Tibial nerve (tissue), 4 donors: Measurements from ENCODE around the gene ZNF208. TPM values are rescaled to one million over a fixed set of nuclear protein-coding genes. Genes with fewer than 3 reads are reported as not detected.
"Not testable (repeated sequence)": the region's sequence is repeated elsewhere in the genome, so short reads cannot be mapped to it uniquely, and the experiment has no call there.

Experiments used
- DNase-seq, 2 donors: peaks; one replicate each; pipeline ENCODE4 v3.0.0-alpha.2; 2019; ENCODE audit warnings: low spot score in 2 of 2
- H3K27ac ChIP-seq, 4 donors: fragments of 200-600 bp; sonication (generic) in 3 of 4; one replicate each; pipeline ENCODE4 v1.5.1; 2017 to 2019; ENCODE audit warnings: mild to moderate bottlenecking in 1 of 4
- H3K27me3 ChIP-seq, 2 donors: fragments of 200-600 bp; sonication (generic) in 1 of 2; one replicate each; pipeline versions ENCODE4 v1.5.1 to v1.6.0; 2017 to 2019
- H3K36me3 ChIP-seq, 3 donors: fragments of 200-600 bp; sonication (generic); one replicate each; pipeline ENCODE4 v1.5.1; 2018 to 2019
- H3K4me1 ChIP-seq, 4 donors: fragments of 200-600 bp; sonication (generic) in 3 of 4; one replicate each; pipeline ENCODE4 v1.5.1; 2017 to 2019
- H3K4me3 ChIP-seq, 4 donors: fragments of 200-600 bp; sonication (generic) in 3 of 4; one replicate each; pipeline ENCODE4 v1.5.1; 2017 to 2019; ENCODE audit warnings: mild to moderate bottlenecking in 1 of 4, moderate library complexity in 1 of 4
- H3K9me3 ChIP-seq, 4 donors: fragments of 200-600 bp; sonication (generic) in 3 of 4; one replicate each; pipeline ENCODE4 v1.5.1; 2017 to 2019
- EP300 ChIP-seq, 2 donors: sonication (generic); formaldehyde crosslinking; IDR thresholded peaks; one replicate each; pipeline ENCODE4 v1.6.1; 2017; ENCODE audit warnings: antibody characterized with exemption in 2 of 2, mild to moderate bottlenecking in 1 of 2
- POLR2A ChIP-seq, 2 donors: fragments of 450-650 bp; IDR thresholded peaks; one replicate each; pipeline ENCODE4 v1.6.1; 2017; ENCODE audit warnings: antibody characterized with exemption in 2 of 2, mild to moderate bottlenecking in 2 of 2, moderate library complexity in 2 of 2
- WGBS, 2 donors: methylation state at CpG; one replicate each; pipeline ENCODE4 v1.1.5; 2018; 5-methylcytosine and 5-hydroxymethylcytosine counted together
- total RNA-seq, 4 donors: library from RNA; depleted of rRNA; stranded (reverse); fragments of >200 nt; gene quantifications; one replicate each; pipeline ENCODE4 v1.1.0, GENCODE V29; 2016
- TF ChIP-seq, protein P1 (sequence below), 5 experiments: fragments of 200-600 bp in 3 of 5; fragments of 450-650 bp in 2 of 5; sonication (generic) in 3 of 5; IDR thresholded peaks; one replicate each; pipeline ENCODE4 v1.5.1; 2016 to 2019; ENCODE audit warnings: antibody characterized with exemption in 5 of 5, mild to moderate bottlenecking in 3 of 5, moderate library complexity in 2 of 5

The ZNF208 gene
- total RNA-seq = 10 to 100 TPM in 1 of 4 donors, 1 to 10 TPM in 3; 3.1 to 20.7 (median 3.8) TPM

DNA sequence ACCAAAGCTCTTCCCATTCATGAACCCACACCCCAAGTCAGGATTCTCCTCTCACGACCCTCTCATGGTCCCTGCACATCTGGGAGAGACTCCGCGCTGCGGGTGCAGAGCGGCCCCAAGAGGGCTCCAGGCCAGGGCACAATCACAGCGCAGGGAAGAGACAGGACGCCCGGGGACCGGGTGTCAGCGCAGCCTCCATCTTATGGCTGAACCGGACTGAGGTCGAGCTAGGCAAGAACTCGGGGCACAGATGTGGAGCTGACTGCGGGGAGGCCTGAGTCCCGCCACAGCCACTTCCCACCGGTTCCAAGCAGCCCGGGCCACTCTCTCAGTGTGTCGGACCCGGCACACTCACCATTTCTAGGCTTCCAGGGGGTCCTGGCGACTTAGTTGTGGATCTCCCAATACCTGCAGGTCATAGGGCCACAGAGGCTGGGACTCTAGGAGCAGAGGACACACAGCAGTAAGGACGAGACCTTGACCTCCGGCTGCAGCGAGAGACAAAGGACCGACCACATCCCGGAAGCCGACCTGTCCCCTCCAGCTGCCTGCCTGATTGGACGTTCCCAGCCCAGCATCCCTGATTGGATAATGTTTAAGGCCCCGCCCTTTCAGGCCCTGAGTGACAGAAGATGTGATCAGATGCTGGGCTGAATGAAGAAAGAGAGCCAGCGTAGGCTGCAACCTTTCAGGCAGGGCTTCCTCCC, at the start of gene ZNF208:
Gene ZNF208, minus strand, starts transcription at position 507 of the 707 bp plus-strand sequence. Its CDS starts 149 bp downstream, at position 358.
- H3K27ac ChIP-seq, H3K27me3 ChIP-seq, DNase-seq, H3K36me3 ChIP-seq, H3K4me1 ChIP-seq: not testable (repeated sequence)
- peaks cover 0 to 62% (median 0%) of the 10 kb centered on the region in 4 donors for H3K9me3 ChIP-seq
- 10 to 11% methylated on average over 22 to 29 of the region's 29 CpGs for WGBS, 2 donors
- H3K4me3 ChIP-seq = peak within 1 kb of the TSS in 3 of 4 donors; percentile 23 to 39 (median 23)

GRCh38 chr19:22052644-22053013, 41.9 kb upstream of the ZNF208 start:
- Histone ChIP-seq H3K27ac (no peak overlapping the region), H3K9me3 (peaks cover 0 to 15% (median 0%) of the 10 kb centered on the region in 4 donors), H3K36me3 (no peaks in the 10 kb centered on the region), H3K4me1 (no peaks in the 10 kb centered on the region), H3K4me3 (peak overlapping the region; percentile 29 to 50 (median 44)), H3K27me3 (no peaks in the 10 kb centered on the region)
- TF ChIP-seq EP300 (IDR thresholded peaks at IDR 0.05) = no peak
- no peak for TF ChIP-seq POLR2A (IDR thresholded peaks at IDR 0.05)
- TF ChIP-seq, protein P1, sequence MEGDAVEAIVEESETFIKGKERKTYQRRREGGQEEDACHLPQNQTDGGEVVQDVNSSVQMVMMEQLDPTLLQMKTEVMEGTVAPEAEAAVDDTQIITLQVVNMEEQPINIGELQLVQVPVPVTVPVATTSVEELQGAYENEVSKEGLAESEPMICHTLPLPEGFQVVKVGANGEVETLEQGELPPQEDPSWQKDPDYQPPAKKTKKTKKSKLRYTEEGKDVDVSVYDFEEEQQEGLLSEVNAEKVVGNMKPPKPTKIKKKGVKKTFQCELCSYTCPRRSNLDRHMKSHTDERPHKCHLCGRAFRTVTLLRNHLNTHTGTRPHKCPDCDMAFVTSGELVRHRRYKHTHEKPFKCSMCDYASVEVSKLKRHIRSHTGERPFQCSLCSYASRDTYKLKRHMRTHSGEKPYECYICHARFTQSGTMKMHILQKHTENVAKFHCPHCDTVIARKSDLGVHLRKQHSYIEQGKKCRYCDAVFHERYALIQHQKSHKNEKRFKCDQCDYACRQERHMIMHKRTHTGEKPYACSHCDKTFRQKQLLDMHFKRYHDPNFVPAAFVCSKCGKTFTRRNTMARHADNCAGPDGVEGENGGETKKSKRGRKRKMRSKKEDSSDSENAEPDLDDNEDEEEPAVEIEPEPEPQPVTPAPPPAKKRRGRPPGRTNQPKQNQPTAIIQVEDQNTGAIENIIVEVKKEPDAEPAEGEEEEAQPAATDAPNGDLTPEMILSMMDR (IDR thresholded peaks at IDR 0.05) = no peak
- no peak for DNase-seq
- WGBS, 2 donors = 0 to 3% methylated on average over 14 to 16 of the region's 20 CpGs

GRCh38 chr19:22041151-22041550, 30.4 kb upstream of the ZNF208 start:
- H3K4me1 ChIP-seq, H3K36me3 ChIP-seq, H3K4me3 ChIP-seq, H3K9me3 ChIP-seq, DNase-seq, H3K27ac ChIP-seq, H3K27me3 ChIP-seq: not testable (repeated sequence)
- WGBS, 2 donors = 55 to 65% methylated on average over 3 of the region's 3 CpGs

DNA sequence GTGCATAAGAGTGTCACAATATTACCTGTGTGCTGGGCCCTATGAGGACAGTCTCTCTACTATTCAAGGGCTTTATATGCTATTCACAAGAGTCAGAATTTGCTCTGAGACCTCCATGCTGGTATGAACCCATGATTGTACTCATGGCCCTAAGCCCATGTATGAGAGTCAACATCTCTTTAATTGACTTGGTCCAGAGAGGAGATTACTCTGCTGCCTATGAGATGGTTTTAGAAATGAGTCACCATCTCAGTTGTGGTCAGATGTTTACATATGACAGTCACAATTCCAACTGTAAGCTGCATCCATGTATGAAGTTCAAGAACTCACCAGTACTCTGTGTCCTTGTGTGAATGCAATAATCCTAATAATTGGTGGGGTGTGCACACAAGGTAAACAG, 19.9 kb upstream of the ZNF208 start:
- H3K9me3 ChIP-seq = peaks cover 0 to 13% (median 0%) of the 10 kb centered on the region in 4 donors
- TF ChIP-seq, protein P1 (IDR thresholded peaks at IDR 0.05) = no peak
- TF ChIP-seq EP300 (IDR thresholded peaks at IDR 0.05) = no peak
- no peak for TF ChIP-seq POLR2A (IDR thresholded peaks at IDR 0.05)
- H3K27ac ChIP-seq = no peak overlapping the region
- DNase-seq = no peak
- no peaks in the 10 kb centered on the region for H3K27me3 ChIP-seq
- no peaks in the 10 kb centered on the region for H3K36me3 ChIP-seq
- H3K4me1 ChIP-seq = no peaks in the 10 kb centered on the region
- no peak overlapping the region for H3K4me3 ChIP-seq

DNA sequence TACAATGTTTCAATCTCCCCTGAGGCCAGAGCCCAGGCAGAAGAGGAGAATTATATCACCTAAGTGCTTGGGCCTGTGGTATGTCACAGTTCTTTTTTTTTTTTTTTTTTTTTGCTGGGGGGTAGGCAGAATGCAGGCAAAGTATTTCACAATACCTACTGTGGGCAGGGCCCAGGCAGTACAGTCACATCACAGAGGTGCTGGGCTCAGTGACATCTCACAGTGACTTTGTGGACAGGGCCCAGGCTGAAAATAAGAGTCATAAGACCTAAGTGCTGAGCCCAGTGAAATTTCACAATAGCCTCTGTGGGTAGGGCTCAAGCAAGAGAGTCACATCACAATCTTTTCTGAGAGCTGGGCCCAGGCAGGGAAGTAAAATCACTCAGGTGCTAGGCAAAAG, 15.9 kb upstream of the ZNF208 start:
- Histone ChIP-seq H3K36me3 (no peaks in the 10 kb centered on the region), H3K9me3 (peaks cover 0 to 17% (median 0%) of the 10 kb centered on the region in 4 donors), H3K4me3 (no peak overlapping the region), H3K4me1 (no peaks in the 10 kb centered on the region), H3K27me3 (no peaks in the 10 kb centered on the region), H3K27ac (no peak overlapping the region)
- TF ChIP-seq POLR2A (IDR thresholded peaks at IDR 0.05) (no peak), EP300 (IDR thresholded peaks at IDR 0.05) (no peak)
- TF ChIP-seq, protein P1 (IDR thresholded peaks at IDR 0.05) = no peak
- no peak for DNase-seq

DNA sequence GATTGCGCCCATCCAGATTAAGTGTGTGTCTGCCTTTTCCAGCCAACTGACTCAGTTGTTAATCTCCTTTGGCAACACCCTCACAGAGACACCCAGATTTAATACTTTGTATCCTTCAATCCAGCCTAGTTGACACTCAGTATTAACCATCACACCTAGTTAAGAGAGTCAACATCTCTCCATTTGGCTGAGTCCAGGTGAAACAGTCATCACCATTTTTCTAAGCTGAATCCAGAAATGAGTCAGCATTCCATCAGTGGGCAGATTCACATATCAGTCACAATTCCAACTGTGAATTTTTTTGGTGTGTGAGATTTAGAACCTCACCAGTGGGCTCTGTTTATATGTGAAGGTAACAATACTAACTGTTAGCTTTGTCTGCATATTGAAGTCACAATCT, 14.8 kb upstream of the ZNF208 start:
- WGBS, 2 donors = 91 to 100% methylated on average over 1 of the region's 1 CpG
- H3K36me3 ChIP-seq, H3K4me3 ChIP-seq, H3K27ac ChIP-seq, H3K4me1 ChIP-seq, H3K27me3 ChIP-seq, DNase-seq: not testable (repeated sequence)
- peaks cover 0 to 17% (median 0%) of the 10 kb centered on the region in 4 donors for H3K9me3 ChIP-seq

DNA sequence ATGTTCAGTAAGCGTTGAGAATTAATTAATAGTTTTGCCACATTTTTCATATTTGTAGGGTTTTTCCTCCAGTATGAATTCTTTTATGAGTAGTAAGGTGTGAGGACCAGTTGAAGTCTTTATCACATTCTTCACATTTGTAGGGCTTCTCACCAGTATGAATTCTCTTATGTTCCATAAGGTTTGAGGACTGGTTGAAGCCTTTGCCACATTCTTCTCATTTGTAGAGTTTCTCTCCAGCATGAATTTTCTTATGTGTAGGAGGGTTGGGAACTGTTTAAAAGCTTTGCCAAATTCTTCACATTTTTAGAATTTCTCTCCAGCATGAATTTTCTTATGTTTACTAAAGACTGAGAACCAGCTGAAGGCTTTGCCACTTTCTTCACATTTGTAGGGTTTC, 40.3 kb downstream of the ZNF208 start:
- Histone ChIP-seq H3K27ac (no peak overlapping the region), H3K4me1 (no peaks in the 10 kb centered on the region), H3K4me3 (no peak overlapping the region), H3K9me3 (peaks cover 0 to 78% (median 27%) of the 10 kb centered on the region in 4 donors), H3K36me3 (peaks cover 0 to 3% (median 0%) of the 10 kb centered on the region in 3 donors), H3K27me3 (no peaks in the 10 kb centered on the region)
- no peak for DNase-seq
- WGBS, 2 donors = 92 to 96% methylated on average over 1 of the region's 1 CpG
- no peak for TF ChIP-seq POLR2A (IDR thresholded peaks at IDR 0.05)
- TF ChIP-seq, protein P1 (IDR thresholded peaks at IDR 0.05) = no peak
- no peak for TF ChIP-seq EP300 (IDR thresholded peaks at IDR 0.05)
